HCT116 (cell line): ENCODE measurements around the gene TMEM117. TPM values are rescaled to one million over a fixed set of nuclear protein-coding genes. Genes with fewer than 3 reads are reported as not detected.

ENCODE experiments used
- ATAC-seq: fragments of 200-7000 bp; cut with Tn5 transposase; 2 replicates; pipeline ENCODE4 v1.9.1; 2020; ENCODE audit warnings: mild to moderate bottlenecking, moderate library complexity
- BruUV-seq: library from RNA; stranded (reverse); fragments of 400-500 nt; replicated peaks from 2 replicates; lab custom pipeline; 2021; lab: Mats Ljungman, UMichigan
- CTCF ChIA-PET: fragments of 300-600 bp; sonication (Branson Sonifier 250); formaldehyde crosslinking; loops from one replicate; lab custom pipeline; 2021; ENCODE audit warnings: antibody characterized with exemption; lab: Charles Lee
- POLR2A ChIA-PET: fragments of 300-600, 350-600 bp; sonication (Branson Sonifier 250); formaldehyde crosslinking; loops from one replicate; lab custom pipeline; 2021; ENCODE audit warnings: antibody characterized with exemption; lab: Charles Lee
- RAD21 ChIA-PET, 2 experiments: fragments of 300-600 bp; sonication (Branson Sonifier 250); formaldehyde crosslinking; loops; one replicate each; lab custom pipeline; 2023; ENCODE audit warnings: low total read pairs in 2 of 2; ENCODE audit not compliant: uncharacterized antibody in 2 of 2, unreplicated experiment in 2 of 2, low non-redundant PET in 1 of 2; lab: Charles Lee
- DNase-seq: peaks from one replicate; pipeline ENCODE4 v3.0.0-alpha.2; 2010; ENCODE audit warnings: low read depth, low spot score
- H2AFZ ChIP-seq: fragments of 200-600 bp; shearing (Covaris generic), sonication (generic); 2 replicates; pipeline ENCODE4 v1.6.1; 2017; ENCODE audit warnings: low read depth, mixed run types, mixed read lengths, antibody characterized with exemption, low read length; ENCODE audit not compliant: poor library complexity, severe bottlenecking
- H3K27ac ChIP-seq: 2 replicates; pipeline ENCODE4 v1.5.1; 2012; ENCODE audit warnings: low read depth, low read length
- H3K27me3 ChIP-seq: fragments of 200-600 bp; sonication (generic); 2 replicates; pipeline ENCODE4 v1.6.1; 2016; ENCODE audit warnings: mixed run types, low read length, mixed read lengths; ENCODE audit not compliant: insufficient read depth
- H3K36me3 ChIP-seq, 2 experiments: fragments of 200-500 bp in 1 of 2; fragments of 200-600 bp in 1 of 2; sonication (Bioruptor generic) in 1 of 2; sonication (generic) in 1 of 2; 2 replicates each; pipeline versions ENCODE4 v1.5.1 to v1.6.1; 2014 to 2016; ENCODE audit warnings: low read length in 2 of 2, inconsistent platforms in 1 of 2, mixed read lengths in 1 of 2, mixed run types in 1 of 2; ENCODE audit not compliant: insufficient read depth in 2 of 2, control insufficient read depth in 1 of 2
- H3K4me1 ChIP-seq, 2 experiments: fragments of 200-600 bp in 1 of 2; sonication (generic) in 1 of 2; 2 replicates each; pipeline versions ENCODE4 v1.5.1 to v1.6.1; 2012 to 2017; ENCODE audit warnings: low read length in 2 of 2, inconsistent platforms in 1 of 2, mild to moderate bottlenecking in 1 of 2, mixed read lengths in 1 of 2, mixed run types in 1 of 2, moderate library complexity in 1 of 2; ENCODE audit not compliant: insufficient read depth in 2 of 2, control insufficient read depth in 1 of 2
- H3K4me2 ChIP-seq: fragments of 200-600 bp; sonication (generic); 2 replicates; pipeline ENCODE4 v1.6.1; 2017; ENCODE audit warnings: mixed run types, low read length, mixed read lengths
- H3K4me3 ChIP-seq, 2 experiments: fragments of 200-600 bp in 1 of 2; sonication (generic) in 1 of 2; replicated peaks in 1 of 2; 2 replicates each; pipeline ENCODE4 v1.5.1; 2011 to 2016; ENCODE audit warnings: low read length in 2 of 2, control low read depth in 1 of 2, low read depth in 1 of 2, mild to moderate bottlenecking in 1 of 2, mixed read lengths in 1 of 2, mixed run types in 1 of 2
- H3K79me2 ChIP-seq: fragments of 200-600 bp; sonication (generic); 2 replicates; pipeline ENCODE4 v1.6.1; 2017; ENCODE audit warnings: mild to moderate bottlenecking, mixed run types, low read length, moderate library complexity, mixed read lengths; ENCODE audit not compliant: insufficient read depth
- H3K9ac ChIP-seq: fragments of 200-600 bp; sonication (generic); 2 replicates; pipeline ENCODE4 v1.6.1; 2016; ENCODE audit warnings: low read length, mixed read lengths
- H3K9me2 ChIP-seq: fragments of 200-600 bp; sonication (generic), shearing (Covaris generic); 2 replicates; pipeline ENCODE4 v1.6.1; 2017; ENCODE audit warnings: mixed run types, mild to moderate bottlenecking, moderate library complexity; ENCODE audit not compliant: insufficient read depth
- H3K9me3 ChIP-seq, 2 experiments: fragments of 200-500 bp in 1 of 2; fragments of 200-600 bp in 1 of 2; sonication (Bioruptor generic) in 1 of 2; sonication (generic) in 1 of 2; 2 replicates each; pipeline ENCODE4 v1.6.1; 2014 to 2017; ENCODE audit warnings: low read length in 2 of 2, mixed read lengths in 2 of 2, inconsistent platforms in 1 of 2, low read depth in 1 of 2, mild to moderate bottlenecking in 1 of 2, mixed run types in 1 of 2, moderate library complexity in 1 of 2; ENCODE audit not compliant: control insufficient read depth in 1 of 2, insufficient read depth in 1 of 2
- H4K20me1 ChIP-seq: fragments of 200-600 bp; sonication (generic), shearing (Covaris generic); 2 replicates; pipeline ENCODE4 v1.6.1; 2017; ENCODE audit warnings: mixed run types, mild to moderate bottlenecking, moderate library complexity; ENCODE audit not compliant: insufficient read depth
- CBX3 ChIP-seq: IDR thresholded peaks from 2 replicates; pipeline ENCODE4 v1.6.1; 2012; ENCODE audit warnings: low read depth
- CEBPB ChIP-seq: IDR thresholded peaks from 2 replicates; pipeline ENCODE4 v1.6.1; 2012; ENCODE audit warnings: low read depth
- EGR1 ChIP-seq: IDR thresholded peaks from 2 replicates; pipeline ENCODE4 v1.6.1; 2012; ENCODE audit warnings: low read depth
- EZH2 ChIP-seq: fragments of 200-600 bp; sonication (generic); IDR thresholded peaks from 2 replicates; pipeline ENCODE4 v1.6.1; 2017; ENCODE audit warnings: antibody characterized with exemption, mixed run types
- EZH2phosphoT487 ChIP-seq: fragments of 200-600 bp; IDR thresholded peaks from 2 replicates; pipeline ENCODE4 v1.6.1; 2018; ENCODE audit warnings: antibody characterized with exemption, borderline replicate concordance
- FOSL1 ChIP-seq: IDR thresholded peaks from 2 replicates; pipeline ENCODE4 v1.6.1; 2012; ENCODE audit warnings: low read depth
- JUND ChIP-seq: IDR thresholded peaks from 2 replicates; pipeline ENCODE4 v1.6.1; 2012
- POLR2AphosphoS5 ChIP-seq: IDR thresholded peaks from 2 replicates; pipeline ENCODE4 v1.6.1; 2011; ENCODE audit warnings: mild to moderate bottlenecking, low read depth, low read length, moderate library complexity
- RAD21 ChIP-seq: IDR thresholded peaks from 2 replicates; pipeline ENCODE4 v1.6.1; 2012; ENCODE audit warnings: low read depth, mild to moderate bottlenecking
- SP1 ChIP-seq: IDR thresholded peaks from 2 replicates; pipeline ENCODE4 v1.6.1; 2012; ENCODE audit warnings: low read depth
- SRF ChIP-seq: IDR thresholded peaks from 2 replicates; pipeline ENCODE4 v1.6.1; 2012; ENCODE audit warnings: low read depth
- TCF7L2 ChIP-seq: IDR thresholded peaks from 2 replicates; pipeline ENCODE4 v1.7.0; 2011; ENCODE audit warnings: borderline replicate concordance, inconsistent platforms; ENCODE audit not compliant: insufficient read depth, insufficient read length; ENCODE audit errors: extremely low read depth
- YY1 ChIP-seq: IDR thresholded peaks from 2 replicates; pipeline ENCODE4 v1.6.1; 2011; ENCODE audit warnings: low read length, low read depth, moderate library complexity, mild to moderate bottlenecking; ENCODE audit not compliant: insufficient replicate concordance; ENCODE audit errors: extremely low read depth
- ZNF274 ChIP-seq: fragments of 200-500 bp; sonication (Bioruptor generic); IDR thresholded peaks from 2 replicates; pipeline ENCODE4 v1.6.1; 2014; ENCODE audit warnings: mild to moderate bottlenecking, low read depth, low read length, inconsistent platforms
- intact Hi-C: fragments of 100-400 bp; cut with micrococcal nuclease; formaldehyde crosslinking; loops from 2 replicates; pipeline ENCODE4 v1.10.0; 2022
- total RNA-seq: library from RNA; stranded (reverse); gene quantifications from one replicate; pipeline ENCODE4 v1.2.1, GENCODE V29; 2021; ENCODE audit not compliant: unreplicated experiment
- TF ChIP-seq, protein P1 (sequence below): IDR thresholded peaks from 2 replicates; pipeline ENCODE4 v1.6.1; 2012; ENCODE audit warnings: low read depth
- TF ChIP-seq, protein P2 (sequence below), 3 experiments: fragments of 200-600 bp in 1 of 3; sonication (generic) in 1 of 3; IDR thresholded peaks in 2 of 3; conservative IDR thresholded peaks in 1 of 3; 2 replicates each; pipeline ENCODE4 v1.5.1; 2012 to 2017; ENCODE audit warnings: low read depth in 2 of 3, low read length in 2 of 3, antibody characterized with exemption in 1 of 3, borderline replicate concordance in 1 of 3, control low read depth in 1 of 3, mild to moderate bottlenecking in 1 of 3, mixed read lengths in 1 of 3, mixed run types in 1 of 3, moderate library complexity in 1 of 3; ENCODE audit not compliant: insufficient read depth in 1 of 3

Gene TMEM117
- total RNA-seq, 1 experiment from 2014 or later = 3.6 TPM

DNA sequence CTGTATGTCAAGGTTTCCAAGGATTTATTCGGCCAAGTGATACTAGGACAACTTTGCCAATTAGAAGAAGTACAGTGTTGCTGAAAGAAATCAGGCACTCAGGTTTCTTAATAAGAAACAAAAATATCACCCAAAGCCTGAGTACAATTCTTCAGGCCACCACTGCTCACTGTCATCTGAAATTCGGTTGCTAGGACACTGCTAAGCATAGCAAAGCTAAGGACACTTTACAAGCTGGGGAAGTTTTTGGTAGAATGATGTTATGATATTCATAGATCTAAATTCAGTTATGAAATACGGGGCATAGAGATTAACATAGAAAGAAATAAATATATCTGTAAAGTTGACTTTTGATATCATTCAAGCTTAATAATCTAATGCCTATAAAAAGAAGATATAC is 535.1 kb downstream of the TMEM117 start:
- no peaks in the 10 kb centered on the region for H3K27me3 ChIP-seq
- H3K4me2 ChIP-seq = no peak overlapping the region
- no peaks in the 10 kb centered on the region for H3K9me3 ChIP-seq
- no peak overlapping the region for H3K4me3 ChIP-seq
- H3K27ac ChIP-seq = no peak overlapping the region
- ATAC-seq (no peak), DNase-seq (no peak)
- TF ChIP-seq, protein P1, sequence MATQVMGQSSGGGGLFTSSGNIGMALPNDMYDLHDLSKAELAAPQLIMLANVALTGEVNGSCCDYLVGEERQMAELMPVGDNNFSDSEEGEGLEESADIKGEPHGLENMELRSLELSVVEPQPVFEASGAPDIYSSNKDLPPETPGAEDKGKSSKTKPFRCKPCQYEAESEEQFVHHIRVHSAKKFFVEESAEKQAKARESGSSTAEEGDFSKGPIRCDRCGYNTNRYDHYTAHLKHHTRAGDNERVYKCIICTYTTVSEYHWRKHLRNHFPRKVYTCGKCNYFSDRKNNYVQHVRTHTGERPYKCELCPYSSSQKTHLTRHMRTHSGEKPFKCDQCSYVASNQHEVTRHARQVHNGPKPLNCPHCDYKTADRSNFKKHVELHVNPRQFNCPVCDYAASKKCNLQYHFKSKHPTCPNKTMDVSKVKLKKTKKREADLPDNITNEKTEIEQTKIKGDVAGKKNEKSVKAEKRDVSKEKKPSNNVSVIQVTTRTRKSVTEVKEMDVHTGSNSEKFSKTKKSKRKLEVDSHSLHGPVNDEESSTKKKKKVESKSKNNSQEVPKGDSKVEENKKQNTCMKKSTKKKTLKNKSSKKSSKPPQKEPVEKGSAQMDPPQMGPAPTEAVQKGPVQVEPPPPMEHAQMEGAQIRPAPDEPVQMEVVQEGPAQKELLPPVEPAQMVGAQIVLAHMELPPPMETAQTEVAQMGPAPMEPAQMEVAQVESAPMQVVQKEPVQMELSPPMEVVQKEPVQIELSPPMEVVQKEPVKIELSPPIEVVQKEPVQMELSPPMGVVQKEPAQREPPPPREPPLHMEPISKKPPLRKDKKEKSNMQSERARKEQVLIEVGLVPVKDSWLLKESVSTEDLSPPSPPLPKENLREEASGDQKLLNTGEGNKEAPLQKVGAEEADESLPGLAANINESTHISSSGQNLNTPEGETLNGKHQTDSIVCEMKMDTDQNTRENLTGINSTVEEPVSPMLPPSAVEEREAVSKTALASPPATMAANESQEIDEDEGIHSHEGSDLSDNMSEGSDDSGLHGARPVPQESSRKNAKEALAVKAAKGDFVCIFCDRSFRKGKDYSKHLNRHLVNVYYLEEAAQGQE = no peak
- H3K9ac ChIP-seq = no peak overlapping the region
- ChIA-PET CTCF (no interaction called here), RAD21 (no interaction called here), POLR2A (no interaction called here)
- no peaks in the 10 kb centered on the region for H3K4me1 ChIP-seq
- intact Hi-C loops = no loop called here
- H2AFZ ChIP-seq = no peak overlapping the region
- H3K9me2 ChIP-seq = no peaks in the 10 kb centered on the region
- H4K20me1 ChIP-seq = no peaks in the 10 kb centered on the region
- no peaks in the 10 kb centered on the region for H3K36me3 ChIP-seq
- H3K79me2 ChIP-seq = no peaks in the 10 kb centered on the region
- BruUV-seq = no TSS peak

DNA sequence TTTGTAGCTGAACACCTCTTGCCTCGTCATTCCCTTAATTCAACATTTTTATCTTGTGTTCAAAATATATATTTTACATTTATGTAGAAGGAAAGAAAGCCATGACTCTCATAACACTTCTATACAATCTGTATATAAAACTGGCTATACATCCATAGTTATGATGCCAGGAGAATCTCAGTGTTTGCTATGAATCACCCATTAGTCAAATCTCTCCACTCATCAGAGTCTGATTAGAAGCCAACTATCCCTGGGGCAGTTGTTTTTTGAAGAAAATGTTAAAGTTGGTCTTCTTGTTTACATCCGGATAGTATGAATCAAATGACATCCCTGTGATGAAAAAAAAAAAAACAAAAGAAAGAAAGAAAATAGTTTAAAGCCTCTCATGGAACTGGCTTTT is 536.4 kb downstream of the TMEM117 start:
- no peaks in the 10 kb centered on the region for H3K9me3 ChIP-seq
- intact Hi-C loops = no loop called here
- no peak overlapping the region for H2AFZ ChIP-seq
- H3K27ac ChIP-seq = no peak overlapping the region
- DNase-seq = no peak
- no peaks in the 10 kb centered on the region for H3K9me2 ChIP-seq
- RAD21 ChIA-PET = no interaction called here
- no peak overlapping the region for H3K4me2 ChIP-seq
- no peak overlapping the region for H3K4me3 ChIP-seq
- POLR2A ChIA-PET = no interaction called here
- BruUV-seq = no TSS peak
- no peaks in the 10 kb centered on the region for H3K79me2 ChIP-seq
- H3K27me3 ChIP-seq = no peaks in the 10 kb centered on the region
- no peaks in the 10 kb centered on the region for H3K4me1 ChIP-seq
- no peaks in the 10 kb centered on the region for H3K36me3 ChIP-seq
- no peaks in the 10 kb centered on the region for H4K20me1 ChIP-seq
- no peak overlapping the region for H3K9ac ChIP-seq
- no peak for ATAC-seq
- CTCF ChIA-PET = no interaction called here
- TF ChIP-seq POLR2AphosphoS5 = no peak
- no peak for TF ChIP-seq EZH2
- TF ChIP-seq FOSL1 = no peak
- TF ChIP-seq TCF7L2 = no peak
- TF ChIP-seq, protein P2, sequence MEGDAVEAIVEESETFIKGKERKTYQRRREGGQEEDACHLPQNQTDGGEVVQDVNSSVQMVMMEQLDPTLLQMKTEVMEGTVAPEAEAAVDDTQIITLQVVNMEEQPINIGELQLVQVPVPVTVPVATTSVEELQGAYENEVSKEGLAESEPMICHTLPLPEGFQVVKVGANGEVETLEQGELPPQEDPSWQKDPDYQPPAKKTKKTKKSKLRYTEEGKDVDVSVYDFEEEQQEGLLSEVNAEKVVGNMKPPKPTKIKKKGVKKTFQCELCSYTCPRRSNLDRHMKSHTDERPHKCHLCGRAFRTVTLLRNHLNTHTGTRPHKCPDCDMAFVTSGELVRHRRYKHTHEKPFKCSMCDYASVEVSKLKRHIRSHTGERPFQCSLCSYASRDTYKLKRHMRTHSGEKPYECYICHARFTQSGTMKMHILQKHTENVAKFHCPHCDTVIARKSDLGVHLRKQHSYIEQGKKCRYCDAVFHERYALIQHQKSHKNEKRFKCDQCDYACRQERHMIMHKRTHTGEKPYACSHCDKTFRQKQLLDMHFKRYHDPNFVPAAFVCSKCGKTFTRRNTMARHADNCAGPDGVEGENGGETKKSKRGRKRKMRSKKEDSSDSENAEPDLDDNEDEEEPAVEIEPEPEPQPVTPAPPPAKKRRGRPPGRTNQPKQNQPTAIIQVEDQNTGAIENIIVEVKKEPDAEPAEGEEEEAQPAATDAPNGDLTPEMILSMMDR (IDR thresholded peaks at IDR 0.05 in 2 of 3, conservative IDR thresholded peaks at IDR 0.05 in 1 of 3; ENCODE audit: borderline replicate concordance in 1 of 3, insufficient read depth in 1 of 3, low read depth in 2 of 3, low read length in 2 of 3) = no peak
- TF ChIP-seq CBX3 = no peak
- no peak for TF ChIP-seq SRF
- TF ChIP-seq EGR1 = no peak
- no peak for TF ChIP-seq ZNF274
- no peak for TF ChIP-seq YY1
- no peak for TF ChIP-seq EZH2phosphoT487
- TF ChIP-seq SP1 = no peak
- TF ChIP-seq CEBPB = no peak
- TF ChIP-seq RAD21 = no peak
- no peak for TF ChIP-seq JUND
